HFF-Myc (cell line): ENCODE data around the gene TSHR.

Experiments
- DNase-seq: peaks from one replicate; pipeline ENCODE4 v3.0.0-alpha.2; 2011; ENCODE audit warnings: low read depth; ENCODE audit errors: extremely low read depth
- H3K4me3 ChIP-seq: replicated peaks from 2 replicates; pipeline ENCODE4 v1.5.1; 2011; ENCODE audit warnings: low read depth, mild to moderate bottlenecking, control low read depth, low read length
- CTCF ChIP-seq: IDR thresholded peaks from 2 replicates; pipeline ENCODE4 v1.5.1; 2012; ENCODE audit warnings: mild to moderate bottlenecking, low read depth, low read length, control low read depth; ENCODE audit errors: missing control alignments

The TSHR gene

GRCh38 chr14:80926397-80927082 lies 28.9 kb upstream of the TSHR start:
- H3K4me3 ChIP-seq: no peak overlapping the region
- no peak for TF ChIP-seq CTCF
- no peak for DNase-seq

- H3K4me3 ChIP-seq: no peak overlapping the region
- no peak for TF ChIP-seq CTCF
- no peak for DNase-seq
Observed at GRCh38 chr14:80927083-80927989, 28.1 kb upstream of the TSHR start.

GRCh38 chr14:80930095-80930494 lies 25.3 kb upstream of the TSHR start:
- no peak for DNase-seq
- no peak for TF ChIP-seq CTCF
- no peak overlapping the region for H3K4me3 ChIP-seq

GRCh38 chr14:80930836-80931389 lies 24.5 kb upstream of the TSHR start:
- no peak overlapping the region for H3K4me3 ChIP-seq
- no peak for TF ChIP-seq CTCF
- peak; percentile 37 for DNase-seq

GRCh38 chr14:80933282-80933681 lies 22.1 kb upstream of the TSHR start:
- DNase-seq: no peak
- TF ChIP-seq CTCF: no peak
- H3K4me3 ChIP-seq: no peak overlapping the region

- TF ChIP-seq CTCF: no peak
- no peak overlapping the region for H3K4me3 ChIP-seq
- DNase-seq: no peak
Observed at GRCh38 chr14:80933686-80934085, 21.7 kb upstream of the TSHR start.
